SK-N-SH (cell line): ENCODE results near the gene FBXO15.

Source experiments
- CTCF ChIP-seq: fragments of 200-600 bp; sonication (generic); IDR thresholded peaks from 2 replicates; pipeline ENCODE4 v1.6.1; 2017; ENCODE audit warnings: antibody characterized with exemption, mild to moderate bottlenecking, moderate library complexity
- FOXM1 ChIP-seq: IDR thresholded peaks from 2 replicates; pipeline ENCODE4 v1.4.0; 2012; ENCODE audit warnings: low read depth, mild to moderate bottlenecking
- GABPA ChIP-seq: IDR thresholded peaks from 2 replicates; pipeline ENCODE4 v1.4.0; 2012; ENCODE audit warnings: low read depth, mild to moderate bottlenecking
- POLR2AphosphoS5 ChIP-seq: IDR thresholded peaks from 2 replicates; pipeline ENCODE4 v1.6.1; 2012; ENCODE audit warnings: low read depth, low read length
- YY1 ChIP-seq: IDR thresholded peaks from 2 replicates; pipeline ENCODE4 v1.4.0; 2012; ENCODE audit warnings: low read depth, mild to moderate bottlenecking

- TF ChIP-seq POLR2AphosphoS5 (no peak), FOXM1 (no peak), YY1 (no peak), CTCF (no peak), GABPA (no peak)
Measured at GRCh38 chr18:74065366-74065765, 82.3 kb downstream of the FBXO15 start.
